ENCODE measurements around the gene EWSR1.

DNA sequence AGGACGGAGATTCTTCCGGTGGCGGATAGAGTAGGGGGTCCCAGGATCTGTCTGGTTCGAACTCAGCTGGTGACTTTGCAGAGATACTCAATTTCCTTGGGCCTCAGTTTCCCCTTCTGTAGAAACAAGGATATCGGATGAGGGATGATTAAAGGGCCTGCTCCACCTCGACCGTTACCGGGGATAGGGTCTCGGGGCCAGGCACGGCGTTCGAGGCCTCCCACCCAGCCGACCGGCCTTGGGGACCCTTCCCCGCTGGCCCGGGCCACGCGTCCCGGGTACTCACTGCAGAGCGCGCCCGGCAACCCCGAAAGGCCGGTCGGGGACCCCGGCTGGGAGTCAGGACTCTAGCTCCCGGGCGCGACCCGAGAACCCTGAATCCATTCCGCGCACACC, 608 bp upstream of the EWSR1 start:
- no peak for TF ChIP-seq CTCF (conservative IDR thresholded peaks at IDR 0.05; ENCODE audit: low read depth in 2 of 2)
- no peak for TF ChIP-seq POLR2AphosphoS5 (IDR thresholded peaks at IDR 0.05; ENCODE audit: low read depth)
- no peak for TF ChIP-seq CREB1 (CRISPR knock-in tag; IDR thresholded peaks at IDR 0.05; ENCODE audit: low read depth)
- no peak for TF ChIP-seq EZH2 (IDR thresholded peaks at IDR 0.05; ENCODE audit: low read depth, unreplicated experiment)
- no peak for TF ChIP-seq NANOG (IDR thresholded peaks at IDR 0.05; ENCODE audit: borderline replicate concordance)
- no peak for TF ChIP-seq ZNF114 (CRISPR knock-in tag; IDR thresholded peaks at IDR 0.05)
- no peak for TF ChIP-seq REST (IDR thresholded peaks at IDR 0.05; ENCODE audit: unreplicated experiment)
- no peak for TF ChIP-seq EZH2phosphoT487 (IDR thresholded peaks at IDR 0.05; ENCODE audit: unreplicated experiment)

All from GM23338 (cell line).